Fibroblast of lung (primary cell): Measurements from ENCODE around the gene CLEC4A.
"Not testable (repeated sequence)": the region's sequence is repeated elsewhere in the genome, so short reads cannot be mapped to it uniquely, and the experiment has no call there.

Experiments
- EZH2 ChIP-seq: IDR thresholded peaks from 2 replicates; pipeline ENCODE4 v1.5.1; 2012; ENCODE audit warnings: low read length, control low read depth, mild to moderate bottlenecking; ENCODE audit errors: missing control alignments
- TF ChIP-seq, protein P1 (sequence below), 2 donors: IDR thresholded peaks in 1 of 2; conservative IDR thresholded peaks in 1 of 2; 1 replicate in 1 of 2; 2 replicates in 1 of 2; pipeline ENCODE4 v1.5.1; 2011 to 2012; ENCODE audit warnings: low read length in 2 of 2, control low read depth in 1 of 2, inconsistent platforms in 1 of 2, low read depth in 1 of 2, mild to moderate bottlenecking in 1 of 2

- TF ChIP-seq, protein P1, sequence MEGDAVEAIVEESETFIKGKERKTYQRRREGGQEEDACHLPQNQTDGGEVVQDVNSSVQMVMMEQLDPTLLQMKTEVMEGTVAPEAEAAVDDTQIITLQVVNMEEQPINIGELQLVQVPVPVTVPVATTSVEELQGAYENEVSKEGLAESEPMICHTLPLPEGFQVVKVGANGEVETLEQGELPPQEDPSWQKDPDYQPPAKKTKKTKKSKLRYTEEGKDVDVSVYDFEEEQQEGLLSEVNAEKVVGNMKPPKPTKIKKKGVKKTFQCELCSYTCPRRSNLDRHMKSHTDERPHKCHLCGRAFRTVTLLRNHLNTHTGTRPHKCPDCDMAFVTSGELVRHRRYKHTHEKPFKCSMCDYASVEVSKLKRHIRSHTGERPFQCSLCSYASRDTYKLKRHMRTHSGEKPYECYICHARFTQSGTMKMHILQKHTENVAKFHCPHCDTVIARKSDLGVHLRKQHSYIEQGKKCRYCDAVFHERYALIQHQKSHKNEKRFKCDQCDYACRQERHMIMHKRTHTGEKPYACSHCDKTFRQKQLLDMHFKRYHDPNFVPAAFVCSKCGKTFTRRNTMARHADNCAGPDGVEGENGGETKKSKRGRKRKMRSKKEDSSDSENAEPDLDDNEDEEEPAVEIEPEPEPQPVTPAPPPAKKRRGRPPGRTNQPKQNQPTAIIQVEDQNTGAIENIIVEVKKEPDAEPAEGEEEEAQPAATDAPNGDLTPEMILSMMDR (conservative IDR thresholded peaks at IDR 0.05 in 1 of 2, IDR thresholded peaks at IDR 0.05 in 1 of 2; ENCODE audit: low read depth in 1 of 2, low read length in 2 of 2) = not testable (repeated sequence)
- TF ChIP-seq EZH2 = not testable (repeated sequence)
Measured at GRCh38 chr12:8181271-8181670, 57.9 kb downstream of the CLEC4A start.
